Mucosa of descending colon (tissue), 3 donors: ENCODE measurements around the gene TSN. TPM values are rescaled to one million over a fixed set of nuclear protein-coding genes. Genes with fewer than 3 reads are reported as not detected.
"Not testable (repeated sequence)": the region's sequence is repeated elsewhere in the genome, so short reads cannot be mapped to it uniquely, and the experiment has no call there.

Experiments used
- ATAC-seq: fragments of 200-7000 bp; cut with Tn5 transposase; one replicate; pipeline ENCODE4 v1.9.1; 2020; ENCODE audit warnings: mild to moderate bottlenecking, moderate library complexity
- DNase-seq, 3 donors: peaks; one replicate each; pipeline ENCODE4 v3.0.0-alpha.2; 2020
- H3K36me3 ChIP-seq: fragments of 200-600 bp; one replicate; pipeline ENCODE4 v1.8.0; 2021; ENCODE audit warnings: low read depth, mild to moderate bottlenecking
- H3K4me1 ChIP-seq: fragments of 200-600 bp; one replicate; pipeline ENCODE4 v1.8.0; 2021; ENCODE audit warnings: low read depth, mild to moderate bottlenecking
- H3K4me3 ChIP-seq: fragments of 200-600 bp; one replicate; pipeline ENCODE4 v1.8.0; 2021; ENCODE audit warnings: mild to moderate bottlenecking
- H3K9me3 ChIP-seq: fragments of 200-600 bp; one replicate; pipeline ENCODE4 v1.8.0; 2021; ENCODE audit warnings: mild to moderate bottlenecking
- intact Hi-C, 2 donors: fragments of 100-400 bp; cut with DNase I in 1 of 2; cut with micrococcal nuclease in 1 of 2; formaldehyde crosslinking; loops; one replicate each; pipeline versions ENCODE4 v1.11.0 to v1.11.1; 2022; cut with DNase I, micrococcal nuclease
- total RNA-seq, 3 donors: library from RNA; stranded (reverse); fragmentation: NEBNext Ultra II Directional in 2 of 3; extraction: Animal tissue kit (Norgen Biotek cat#: 25700) in 2 of 3; gene quantifications; one replicate each; pipeline versions ENCODE4 v1.2.1 to v1.2.4, GENCODE V29; 2021 to 2023
- TF ChIP-seq, protein P1 (sequence below): fragments of 200-600 bp; IDR thresholded peaks from one replicate; pipeline ENCODE4 v1.8.0; 2022; ENCODE audit warnings: antibody characterized with exemption, mild to moderate bottlenecking
- donor health status: DM: no; HTN: no; CAD: no; lungs with moderate emphysema.
- donor health status: DM: no; HTN: no; CAD: no.
- donor health status: DM: no; HTN: yes; CAD: no.

Gene TSN
- total RNA-seq, 3 donors from 2014 or later = 45.9 to 52.4 (median 47.3) TPM

- intact Hi-C loops = no loop called here
- no peaks in the 10 kb centered on the region for H3K4me1 ChIP-seq
- ATAC-seq (no peak), DNase-seq (no peak)
- TF ChIP-seq, protein P1, sequence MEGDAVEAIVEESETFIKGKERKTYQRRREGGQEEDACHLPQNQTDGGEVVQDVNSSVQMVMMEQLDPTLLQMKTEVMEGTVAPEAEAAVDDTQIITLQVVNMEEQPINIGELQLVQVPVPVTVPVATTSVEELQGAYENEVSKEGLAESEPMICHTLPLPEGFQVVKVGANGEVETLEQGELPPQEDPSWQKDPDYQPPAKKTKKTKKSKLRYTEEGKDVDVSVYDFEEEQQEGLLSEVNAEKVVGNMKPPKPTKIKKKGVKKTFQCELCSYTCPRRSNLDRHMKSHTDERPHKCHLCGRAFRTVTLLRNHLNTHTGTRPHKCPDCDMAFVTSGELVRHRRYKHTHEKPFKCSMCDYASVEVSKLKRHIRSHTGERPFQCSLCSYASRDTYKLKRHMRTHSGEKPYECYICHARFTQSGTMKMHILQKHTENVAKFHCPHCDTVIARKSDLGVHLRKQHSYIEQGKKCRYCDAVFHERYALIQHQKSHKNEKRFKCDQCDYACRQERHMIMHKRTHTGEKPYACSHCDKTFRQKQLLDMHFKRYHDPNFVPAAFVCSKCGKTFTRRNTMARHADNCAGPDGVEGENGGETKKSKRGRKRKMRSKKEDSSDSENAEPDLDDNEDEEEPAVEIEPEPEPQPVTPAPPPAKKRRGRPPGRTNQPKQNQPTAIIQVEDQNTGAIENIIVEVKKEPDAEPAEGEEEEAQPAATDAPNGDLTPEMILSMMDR = no peak
- no peaks in the 10 kb centered on the region for H3K9me3 ChIP-seq
- no peaks in the 10 kb centered on the region for H3K36me3 ChIP-seq
- H3K4me3 ChIP-seq = no peak overlapping the region
Observed at GRCh38 chr2:121803503-121803902, 48.1 kb downstream of the TSN start.

GRCh38 chr2:121804340-121804739, 48.9 kb downstream of the TSN start:
- no peak for DNase-seq
- ATAC-seq = no peak
- Histone ChIP-seq H3K36me3 (no peaks in the 10 kb centered on the region), H3K4me3 (no peak overlapping the region), H3K9me3 (no peaks in the 10 kb centered on the region), H3K4me1 (no peaks in the 10 kb centered on the region)
- intact Hi-C loops = no loop called here
- TF ChIP-seq, protein P1 = no peak

GRCh38 chr2:121804997-121805765, 49.7 kb downstream of the TSN start:
- no peak for DNase-seq
- H3K9me3 ChIP-seq = no peaks in the 10 kb centered on the region
- TF ChIP-seq, protein P1 = no peak
- H3K4me3 ChIP-seq = no peak overlapping the region
- ATAC-seq = no peak
- intact Hi-C loops = no loop called here
- no peaks in the 10 kb centered on the region for H3K4me1 ChIP-seq
- H3K36me3 ChIP-seq = no peaks in the 10 kb centered on the region

DNA sequence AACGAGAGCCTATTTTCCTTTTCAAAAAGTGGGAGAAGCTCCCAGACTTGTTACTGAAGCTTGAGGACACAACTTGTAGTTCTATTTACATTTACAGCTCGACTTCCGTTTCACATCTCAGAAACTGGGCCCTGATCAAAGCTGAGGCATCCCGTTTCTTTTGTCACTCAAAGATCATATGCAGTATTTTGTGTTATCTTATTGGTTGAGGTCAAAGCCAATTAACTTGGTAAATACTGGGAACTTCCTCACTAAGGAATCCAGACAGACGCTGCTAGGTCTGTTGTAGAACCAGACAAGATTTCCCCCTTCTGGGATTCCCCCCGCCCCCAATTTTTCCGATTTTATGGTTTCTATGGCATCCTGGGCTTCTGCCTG, 50.3 kb downstream of the TSN start:
- H3K36me3 ChIP-seq = no peaks in the 10 kb centered on the region
- H3K4me3 ChIP-seq = no peak overlapping the region
- TF ChIP-seq, protein P1 = no peak
- H3K4me1 ChIP-seq = no peaks in the 10 kb centered on the region
- no peak for DNase-seq
- intact Hi-C loops = no loop called here
- no peak for ATAC-seq
- H3K9me3 ChIP-seq = no peaks in the 10 kb centered on the region

GRCh38 chr2:121807771-121808170, 52.3 kb downstream of the TSN start:
- H3K36me3 ChIP-seq, H3K4me1 ChIP-seq, DNase-seq, ATAC-seq, H3K9me3 ChIP-seq, intact Hi-C loops, H3K4me3 ChIP-seq: not testable (repeated sequence)

DNA sequence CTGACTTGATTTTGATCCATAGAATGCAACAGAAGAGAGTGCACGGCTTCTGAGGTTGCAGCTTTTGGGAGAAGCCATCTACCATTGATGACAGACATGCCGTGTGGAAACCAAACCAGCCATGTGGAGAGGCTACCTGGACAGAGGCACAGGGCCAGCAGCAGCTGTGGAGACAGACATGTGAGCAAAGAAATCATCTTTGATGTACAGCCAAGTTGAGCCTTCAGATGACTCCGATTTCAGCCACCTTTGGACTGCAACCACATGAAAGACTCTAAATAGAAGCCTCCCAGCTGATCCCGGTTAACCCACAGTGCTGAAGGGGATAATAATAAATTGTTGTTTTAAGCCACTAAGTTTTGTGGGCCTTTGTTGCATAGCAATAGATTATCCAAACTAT, 54.2 kb downstream of the TSN start:
- intact Hi-C loops = no loop called here
- Histone ChIP-seq H3K9me3 (no peaks in the 10 kb centered on the region), H3K4me1 (no peaks in the 10 kb centered on the region), H3K36me3 (no peaks in the 10 kb centered on the region), H3K4me3 (no peak overlapping the region)
- DNase-seq (no peak), ATAC-seq (peak; percentile 11)
- TF ChIP-seq, protein P1 = no peak
